GM10248 (cell line): ENCODE data around the gene VAT1L.

Source experiments
- CTCF ChIA-PET: fragments of 300-600 bp; sonication (Branson Sonifier 250); formaldehyde crosslinking; extraction: SDS; loops from one replicate; lab custom pipeline; 2021; ENCODE audit warnings: antibody characterized with exemption; lab: Yijun Ruan, JAX
- POLR2A ChIA-PET: fragments of 350-650 bp; sonication (Branson Sonifier 250); formaldehyde crosslinking; extraction: SDS; loops from one replicate; lab custom pipeline; 2020; ENCODE audit warnings: antibody characterized with exemption; lab: Yijun Ruan, JAX
- DNase-seq: peaks from one replicate; pipeline ENCODE4 v3.0.0; 2012; ENCODE audit errors: extremely low spot score
- CTCF ChIP-seq: IDR thresholded peaks from 2 replicates; pipeline ENCODE4 v1.5.1; 2012; ENCODE audit warnings: mild to moderate bottlenecking, low read depth; ENCODE audit errors: extremely low read depth, missing control alignments, control extremely low read depth

VAT1L gene

GRCh38 chr16:77897129-77897437, 108.7 kb downstream of the VAT1L start:
- DNase-seq: no peak
- ChIA-PET POLR2A (no interaction called here), CTCF (no interaction called here)
- TF ChIP-seq CTCF: no peak

GRCh38 chr16:77897831-77898605, 109.7 kb downstream of the VAT1L start:
- no peak for TF ChIP-seq CTCF
- POLR2A ChIA-PET: no interaction called here
- CTCF ChIA-PET: interaction anchor here (1.2 to 1.3 kb wide), 2 partner anchors 15 to 16 kb away, joined by 3 to 4 read pairs; no protein-coding TSS in a partner anchor
- DNase-seq: no peak

DNA sequence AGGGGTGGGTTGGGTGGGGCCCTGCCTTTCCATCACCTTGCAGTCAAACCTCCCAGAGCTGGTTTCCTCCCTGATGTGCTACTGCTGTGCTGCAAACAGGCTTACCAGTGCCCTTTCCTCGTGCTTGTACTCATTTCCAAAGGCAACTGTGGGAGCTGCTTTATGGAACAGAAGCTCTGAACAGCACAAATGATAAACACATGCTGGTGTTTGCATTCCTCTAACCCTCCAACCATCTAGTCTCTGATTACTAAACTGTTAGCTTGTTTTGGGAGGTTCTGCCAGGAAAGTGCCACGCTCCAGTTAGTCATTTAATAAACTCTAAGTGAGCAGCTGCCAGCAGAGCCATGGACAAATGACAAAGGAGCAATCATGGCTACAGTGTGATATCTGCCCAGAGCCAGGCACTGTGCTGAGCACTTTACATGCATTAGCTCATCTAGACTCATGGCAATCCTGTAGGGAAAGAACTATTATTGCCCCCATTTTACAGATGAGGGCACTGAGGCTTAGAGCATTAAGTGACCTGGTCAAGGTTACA, 110.4 kb downstream of the VAT1L start:
- POLR2A ChIA-PET: no interaction called here
- TF ChIP-seq CTCF: no peak
- DNase-seq: no peak
- CTCF ChIA-PET: interaction anchor here (1.2 to 1.3 kb wide), 2 partner anchors 15 kb away, joined by 3 to 4 read pairs; no protein-coding TSS in a partner anchor

GRCh38 chr16:77899416-77899815, 111.1 kb downstream of the VAT1L start:
- POLR2A ChIA-PET: no interaction called here
- CTCF ChIA-PET: interaction anchor here (1.2 to 1.3 kb wide), 2 partner anchors 15 to 16 kb away, joined by 3 to 4 read pairs; no protein-coding TSS in a partner anchor
- DNase-seq: no peak
- no peak for TF ChIP-seq CTCF

DNA sequence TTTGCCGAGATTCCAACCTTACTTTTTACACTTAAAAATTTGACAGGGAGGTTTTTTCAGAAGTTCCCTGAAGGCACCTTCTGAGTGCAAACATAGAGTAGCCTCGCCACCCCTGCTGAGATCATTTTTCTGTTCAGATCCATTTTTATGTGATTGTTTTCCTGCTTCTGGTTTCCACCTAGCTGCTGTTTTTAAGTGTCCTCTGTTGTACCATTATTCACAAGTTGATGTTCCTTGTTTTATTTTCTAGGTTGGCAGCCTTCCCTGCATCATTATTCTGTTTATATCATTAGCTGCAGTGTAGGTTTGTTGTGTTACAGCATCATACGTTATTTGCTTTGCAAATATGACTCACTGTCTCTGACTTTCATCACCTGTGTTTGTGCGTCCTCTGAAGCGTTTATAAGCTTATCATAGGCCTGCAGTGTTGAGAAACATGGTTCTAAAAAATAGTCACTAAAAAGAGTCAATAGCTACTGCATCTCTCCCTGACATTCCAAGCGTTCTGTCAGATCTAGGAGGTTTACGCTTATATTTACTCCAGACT, 117.1 kb downstream of the VAT1L start:
- CTCF ChIA-PET: interaction anchor here (1.3 to 1.6 kb wide), 2 partner anchors 18 to 230 kb away, joined by 3 read pairs; no protein-coding TSS in a partner anchor

More for the DNA sequence above, 117.1 kb downstream of the VAT1L start:
- POLR2A ChIA-PET: no interaction called here
- no peak for DNase-seq
- no peak for TF ChIP-seq CTCF
